Spleen (tissue), 11 donors: ENCODE measurements around the gene FEM1B. TPM values are rescaled to one million over a fixed set of nuclear protein-coding genes. Genes with fewer than 3 reads are reported as not detected.

ENCODE experiments used
- DNase-seq: peaks from one replicate; pipeline ENCODE4 v3.0.0-alpha.2; 2020
- H3K27ac ChIP-seq, 8 donors: fragments of 200-600 bp; sonication (generic) in 7 of 8; 1 replicate in 4 of 8; 2 replicates in 4 of 8; pipeline versions ENCODE4 v1.5.0 to v1.8.0; 2016 to 2021; ENCODE audit warnings: inconsistent platforms in 4 of 8, mild to moderate bottlenecking in 4 of 8, moderate library complexity in 1 of 8
- H3K27me3 ChIP-seq, 7 donors: fragments of 200-600 bp; sonication (generic) in 6 of 7; replicated peaks in 1 of 7; 1 replicate in 4 of 7; 2 replicates in 3 of 7; pipeline versions ENCODE4 v1.5.0 to v1.8.0; 2016 to 2021; ENCODE audit warnings: inconsistent platforms in 3 of 7, mild to moderate bottlenecking in 1 of 7
- H3K36me3 ChIP-seq, 6 donors: fragments of 200-600 bp; sonication (generic) in 5 of 6; 1 replicate in 4 of 6; 2 replicates in 2 of 6; pipeline versions ENCODE4 v1.5.0 to v1.8.0; 2016 to 2021; ENCODE audit warnings: inconsistent platforms in 2 of 6
- H3K4me1 ChIP-seq, 6 donors: fragments of 200-600 bp; sonication (generic) in 5 of 6; 1 replicate in 3 of 6; 2 replicates in 3 of 6; pipeline versions ENCODE4 v1.5.0 to v1.8.0; 2016 to 2021; ENCODE audit warnings: inconsistent platforms in 3 of 6
- H3K4me3 ChIP-seq, 8 donors: fragments of 200-600 bp; sonication (generic) in 7 of 8; 1 replicate in 4 of 8; 2 replicates in 4 of 8; pipeline versions ENCODE4 v1.5.0 to v1.8.0; 2016 to 2021; ENCODE audit warnings: inconsistent platforms in 4 of 8, mild to moderate bottlenecking in 4 of 8, moderate library complexity in 2 of 8
- H3K9me3 ChIP-seq, 8 donors: fragments of 200-600 bp; sonication (generic) in 7 of 8; 1 replicate in 4 of 8; 2 replicates in 4 of 8; pipeline versions ENCODE4 v1.5.0 to v1.8.0; 2016 to 2021; ENCODE audit warnings: inconsistent platforms in 4 of 8
- POLR2A ChIP-seq, 3 donors: fragments of 450-650 bp; IDR thresholded peaks; one replicate each; pipeline ENCODE4 v1.5.1; 2017; ENCODE audit warnings: antibody characterized with exemption in 3 of 3, mild to moderate bottlenecking in 1 of 3
- POLR2AphosphoS5 ChIP-seq, 3 donors: sonication (generic); formaldehyde crosslinking; IDR thresholded peaks; one replicate each; pipeline ENCODE4 v1.5.1; 2017; ENCODE audit warnings: antibody characterized with exemption in 3 of 3
- WGBS, 5 donors: extraction: QIAGEN DNeasy Blood & Tissue Kit in 3 of 5; methylation state at CpG; one replicate each; pipeline versions ENCODE4 v1.1.5 to v1.1.7; 2013 to 2018; 5-methylcytosine and 5-hydroxymethylcytosine counted together
- intact Hi-C: fragments of 100-400 bp; cut with DNase I; formaldehyde crosslinking; loops from one replicate; pipeline ENCODE4 v1.15.0; 2023; ENCODE audit warnings: low total_unique reads
- polyA plus RNA-seq, 3 donors: library from polyadenylated mRNA; stranded (reverse); fragments of 200-250 nt; gene quantifications; one replicate each; pipeline ENCODE4 v1.2.1, GENCODE V29; 2013
- total RNA-seq, 7 donors: library from RNA; depleted of rRNA in 3 of 7; stranded (reverse); fragments of >200 nt in 3 of 7; fragmentation: NEBNext Ultra II Directional in 4 of 7; extraction: Animal tissue kit (Norgen Biotek cat#: 25700) in 4 of 7; gene quantifications; one replicate each; pipeline versions ENCODE4 v1.1.0 to v1.2.1, GENCODE V29; 2016 to 2021
- TF ChIP-seq, protein P1 (sequence below), 11 experiments: fragments of 200-600 bp in 7 of 11; fragments of 450-650 bp in 4 of 11; sonication (generic) in 4 of 11; IDR thresholded peaks in 8 of 11; conservative IDR thresholded peaks in 3 of 11; 1 replicate in 7 of 11; 2 replicates in 4 of 11; pipeline versions ENCODE4 v1.4.0 to v1.8.0; 2016 to 2021; ENCODE audit warnings: antibody characterized with exemption in 11 of 11, inconsistent platforms in 4 of 11, mild to moderate bottlenecking in 1 of 11
- donor health status: healthy with polysubstance abuse.
- donor health status: DM: no; HTN: no; CAD: no; lungs with moderate emphysema.
- donor health status: DM: no; HTN: no; CAD: no.
- donor health status: Bipolar disorder and iron deficiency.
- donor health status: healthy.
- donor health status: DM: no; HTN: no; CAD: no.
- donor health status: DM: yes; HTN: yes; CAD: no.

The FEM1B gene
- total and polyA plus RNA-seq, 10 donors = 6.2 to 63.5 (median 44.9) TPM

DNA sequence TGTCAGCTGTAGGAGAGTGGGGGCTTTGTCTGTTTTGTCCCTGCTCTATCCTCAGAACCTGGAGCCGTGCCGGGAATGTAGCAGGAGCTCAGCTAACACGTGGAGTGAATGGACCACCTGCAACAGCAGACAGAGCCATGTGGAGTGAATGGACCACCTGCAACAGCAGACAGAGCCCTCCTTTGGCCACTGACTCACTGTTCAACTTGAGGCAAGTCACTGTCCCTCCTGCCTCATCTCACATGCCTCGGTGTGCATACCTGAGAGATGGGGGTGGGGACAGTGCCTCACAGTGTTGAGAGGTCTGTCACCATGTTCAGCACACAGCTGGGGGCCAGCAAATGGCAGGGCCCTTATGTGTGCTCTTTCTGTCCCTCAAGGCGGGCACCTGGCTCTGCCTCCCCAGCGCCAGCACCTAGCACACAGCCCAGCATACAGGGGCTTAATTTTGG, 27.9 kb downstream of the FEM1B start:
- peak; percentile 56 for DNase-seq
- no peak overlapping the region for H3K4me3 ChIP-seq
- H3K9me3 ChIP-seq = no peaks in the 10 kb centered on the region
- intact Hi-C loops = loop anchor here (5.0 to 10.0 kb wide), 2 partner anchors 51 to 77 kb away; no protein-coding TSS in a partner anchor
- peaks cover 0 to 6% (median 0%) of the 10 kb centered on the region in 7 donors for H3K27me3 ChIP-seq
- H3K4me1 ChIP-seq = peaks cover 0 to 20% (median 10%) of the 10 kb centered on the region in 6 donors
- 71 to 88% (median 76%) methylated on average over 6 of the region's 6 CpGs for WGBS, 5 donors
- no peaks in the 10 kb centered on the region for H3K36me3 ChIP-seq
- H3K27ac ChIP-seq = no peak overlapping the region
- TF ChIP-seq, protein P1, sequence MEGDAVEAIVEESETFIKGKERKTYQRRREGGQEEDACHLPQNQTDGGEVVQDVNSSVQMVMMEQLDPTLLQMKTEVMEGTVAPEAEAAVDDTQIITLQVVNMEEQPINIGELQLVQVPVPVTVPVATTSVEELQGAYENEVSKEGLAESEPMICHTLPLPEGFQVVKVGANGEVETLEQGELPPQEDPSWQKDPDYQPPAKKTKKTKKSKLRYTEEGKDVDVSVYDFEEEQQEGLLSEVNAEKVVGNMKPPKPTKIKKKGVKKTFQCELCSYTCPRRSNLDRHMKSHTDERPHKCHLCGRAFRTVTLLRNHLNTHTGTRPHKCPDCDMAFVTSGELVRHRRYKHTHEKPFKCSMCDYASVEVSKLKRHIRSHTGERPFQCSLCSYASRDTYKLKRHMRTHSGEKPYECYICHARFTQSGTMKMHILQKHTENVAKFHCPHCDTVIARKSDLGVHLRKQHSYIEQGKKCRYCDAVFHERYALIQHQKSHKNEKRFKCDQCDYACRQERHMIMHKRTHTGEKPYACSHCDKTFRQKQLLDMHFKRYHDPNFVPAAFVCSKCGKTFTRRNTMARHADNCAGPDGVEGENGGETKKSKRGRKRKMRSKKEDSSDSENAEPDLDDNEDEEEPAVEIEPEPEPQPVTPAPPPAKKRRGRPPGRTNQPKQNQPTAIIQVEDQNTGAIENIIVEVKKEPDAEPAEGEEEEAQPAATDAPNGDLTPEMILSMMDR (IDR thresholded peaks at IDR 0.05 in 8 of 11, conservative IDR thresholded peaks at IDR 0.05 in 3 of 11) = no peak
- TF ChIP-seq POLR2AphosphoS5 (IDR thresholded peaks at IDR 0.05) (no peak), POLR2A (IDR thresholded peaks at IDR 0.05) (no peak)

DNA sequence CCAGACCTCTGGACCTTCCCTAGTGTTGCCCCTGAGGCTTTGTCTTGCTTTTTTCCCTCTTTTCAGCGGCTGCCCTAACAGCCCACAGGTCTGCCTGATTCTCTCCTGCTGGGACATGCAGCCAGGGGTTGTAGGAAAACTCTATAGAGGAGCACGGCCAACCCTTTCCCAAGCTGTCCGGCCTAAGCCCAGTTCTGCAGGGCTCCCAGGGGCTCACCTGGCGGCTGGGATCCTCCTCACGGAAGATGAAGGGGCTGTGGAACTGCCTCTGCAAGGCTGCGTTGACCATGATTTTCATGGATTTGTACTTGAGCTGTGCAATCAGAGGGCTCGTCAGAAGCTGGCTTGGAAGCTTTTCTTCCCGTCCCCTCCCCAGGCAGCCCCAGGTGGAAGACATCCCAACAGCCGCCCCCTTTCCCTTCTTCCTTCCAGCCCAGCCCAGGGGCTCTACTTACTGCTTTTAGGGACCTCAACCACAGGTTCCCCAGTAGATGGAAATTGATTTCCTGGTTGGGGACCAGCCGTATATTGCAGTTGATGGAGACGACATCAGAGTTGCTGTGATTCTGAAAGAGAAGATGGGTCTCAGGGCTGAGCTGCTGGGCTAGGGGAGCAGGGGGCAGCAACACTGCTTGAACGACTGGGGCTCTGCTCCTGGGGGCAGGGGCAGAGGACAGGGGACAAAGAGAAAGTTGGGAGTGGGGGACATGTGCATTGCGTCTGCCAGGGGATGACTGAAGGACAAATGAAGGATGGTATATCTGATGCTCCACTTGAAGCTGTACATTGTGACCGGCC, 29.8 kb downstream of the FEM1B start:
- Histone ChIP-seq H3K36me3 (no peaks in the 10 kb centered on the region), H3K4me1 (peaks cover 0 to 15% (median 11%) of the 10 kb centered on the region in 6 donors), H3K27ac (no peak overlapping the region), H3K9me3 (no peaks in the 10 kb centered on the region), H3K27me3 (peaks cover 0 to 6% (median 0%) of the 10 kb centered on the region in 7 donors), H3K4me3 (no peak overlapping the region)
- TF ChIP-seq, protein P1 (IDR thresholded peaks at IDR 0.05 in 8 of 11, conservative IDR thresholded peaks at IDR 0.05 in 3 of 11) = no peak
- TF ChIP-seq POLR2AphosphoS5 (IDR thresholded peaks at IDR 0.05) = no peak
- no peak for TF ChIP-seq POLR2A (IDR thresholded peaks at IDR 0.05)
- 76 to 82% (median 78%) methylated on average over 14 of the region's 14 CpGs for WGBS, 5 donors
- intact Hi-C loops = loop anchor here (5.0 to 10.0 kb wide), 2 partner anchors 53 to 75 kb away; no protein-coding TSS in a partner anchor
- peak; percentile 49 for DNase-seq

DNA sequence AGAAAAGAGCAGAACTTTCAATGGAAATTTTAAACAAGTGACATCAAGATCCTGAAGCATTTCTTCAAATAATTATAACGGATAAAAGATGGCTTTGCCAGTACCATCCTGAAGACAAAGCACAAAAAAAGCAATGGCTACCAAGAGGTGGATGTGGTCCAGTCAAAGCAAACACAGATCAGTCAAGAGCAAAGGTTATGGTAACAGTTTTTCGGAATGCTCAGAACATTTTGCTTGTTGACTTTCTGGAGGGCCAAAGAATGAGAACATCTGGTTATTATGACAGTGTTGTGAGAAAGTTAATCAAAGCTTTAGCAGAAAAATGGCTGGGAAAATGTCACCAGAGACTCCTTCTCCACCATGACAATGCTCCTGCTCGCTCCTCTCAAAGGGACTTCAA, 31.5 kb downstream of the FEM1B start:
- Histone ChIP-seq H3K4me1 (peaks cover 0 to 15% (median 11%) of the 10 kb centered on the region in 6 donors), H3K36me3 (no peaks in the 10 kb centered on the region), H3K27ac (no peak overlapping the region), H3K27me3 (peaks cover 0 to 6% (median 0%) of the 10 kb centered on the region in 7 donors), H3K9me3 (no peaks in the 10 kb centered on the region), H3K4me3 (no peak overlapping the region)
- DNase-seq = no peak
- WGBS, 5 donors = 86 to 96% (median 92%) methylated on average over 3 of the region's 3 CpGs
- TF ChIP-seq POLR2A (IDR thresholded peaks at IDR 0.05) = no peak
- TF ChIP-seq POLR2AphosphoS5 (IDR thresholded peaks at IDR 0.05) = no peak
- TF ChIP-seq, protein P1 (IDR thresholded peaks at IDR 0.05 in 8 of 11, conservative IDR thresholded peaks at IDR 0.05 in 3 of 11) = no peak
- intact Hi-C loops = loop anchor here (5.0 to 10.0 kb wide), 2 partner anchors 54 to 73 kb away; no protein-coding TSS in a partner anchor

DNA sequence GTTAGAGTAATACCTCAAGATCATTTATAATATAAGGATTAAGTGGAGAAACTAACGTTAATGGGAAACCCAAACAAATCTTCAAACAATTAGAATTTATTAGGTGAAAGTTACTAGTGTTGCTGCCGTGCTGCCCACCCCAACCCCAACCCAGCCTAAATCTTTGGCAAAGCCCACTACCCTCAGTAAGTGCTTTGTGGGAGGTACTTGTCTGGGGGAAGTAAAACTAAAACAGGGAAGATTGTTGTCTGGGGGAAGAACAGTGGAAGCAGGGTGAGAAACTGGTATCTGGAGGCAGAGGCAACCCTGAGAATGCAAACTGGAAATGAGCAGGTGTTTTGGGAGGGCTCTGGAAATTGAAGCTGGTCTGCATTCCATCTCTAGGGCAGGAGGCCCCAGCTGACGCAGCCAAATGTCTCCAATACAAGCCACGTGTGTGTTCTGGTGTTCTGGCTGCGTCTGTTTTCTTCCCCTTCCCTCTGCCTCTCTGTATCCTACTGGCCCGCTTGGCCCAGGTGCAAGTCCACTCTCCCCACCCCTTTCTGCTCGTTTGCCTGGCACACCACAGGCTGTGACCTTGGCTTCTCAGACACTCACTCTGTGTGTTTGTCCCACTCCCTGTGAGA, 32.7 kb downstream of the FEM1B start:
- 65 to 78% (median 72%) methylated on average over 7 of the region's 7 CpGs for WGBS, 5 donors
- TF ChIP-seq POLR2AphosphoS5 (IDR thresholded peaks at IDR 0.05) = no peak
- TF ChIP-seq, protein P1 (IDR thresholded peaks at IDR 0.05 in 8 of 11, conservative IDR thresholded peaks at IDR 0.05 in 3 of 11) = no peak
- no peak for TF ChIP-seq POLR2A (IDR thresholded peaks at IDR 0.05)
- peak; percentile 47 for DNase-seq
- H3K4me3 ChIP-seq = no peak overlapping the region
- H3K4me1 ChIP-seq = peaks cover 0 to 15% (median 11%) of the 10 kb centered on the region in 6 donors
- no peak overlapping the region for H3K27ac ChIP-seq
- no peaks in the 10 kb centered on the region for H3K36me3 ChIP-seq
- no peaks in the 10 kb centered on the region for H3K9me3 ChIP-seq
- intact Hi-C loops = no loop called here
- peaks cover 0 to 6% (median 0%) of the 10 kb centered on the region in 7 donors for H3K27me3 ChIP-seq
